Neural progenitor cell (in vitro differentiated cells): ENCODE results near the gene FOXO1. TPM values are rescaled to one million over a fixed set of nuclear protein-coding genes. Genes with fewer than 3 reads are reported as not detected.

Experiments
- DNase-seq: peaks from one replicate; pipeline ENCODE4 v3.0.0-alpha.2; 2016; ENCODE audit warnings: low spot score
- H2AFZ ChIP-seq: fragments of 200-600 bp; sonication (generic); replicated peaks from 2 replicates; pipeline ENCODE4 v1.6.1; 2016; ENCODE audit warnings: antibody characterized with exemption
- H3F3A ChIP-seq: fragments of 200-600 bp; sonication (generic); 2 replicates; pipeline ENCODE4 v1.6.1; 2016; ENCODE audit warnings: antibody characterized with exemption, low read depth
- H3K27ac ChIP-seq: fragments of 200-600 bp; sonication (generic); 2 replicates; pipeline ENCODE4 v1.5.1; 2016; ENCODE audit warnings: mild to moderate bottlenecking
- H3K27me3 ChIP-seq: fragments of 200-600 bp; sonication (generic); 2 replicates; pipeline ENCODE4 v1.6.1; 2016; ENCODE audit warnings: mild to moderate bottlenecking, moderate library complexity
- H3K36me3 ChIP-seq: fragments of 200-600 bp; sonication (generic); 2 replicates; pipeline ENCODE4 v1.5.1; 2016
- H3K4me1 ChIP-seq: fragments of 200-600 bp; sonication (generic); 2 replicates; pipeline ENCODE4 v1.6.1; 2016; ENCODE audit warnings: mixed run types
- H3K4me2 ChIP-seq: fragments of 200-600 bp; sonication (generic); 2 replicates; pipeline ENCODE4 v1.6.1; 2016
- H3K4me3 ChIP-seq: fragments of 200-600 bp; sonication (generic); 2 replicates; pipeline ENCODE4 v1.5.1; 2016
- H3K79me2 ChIP-seq: fragments of 200-600 bp; sonication (generic); 2 replicates; pipeline ENCODE4 v1.6.1; 2016; ENCODE audit warnings: low read depth
- H3K9ac ChIP-seq: fragments of 200-600 bp; sonication (generic); 2 replicates; pipeline ENCODE4 v1.6.1; 2016
- H3K9me3 ChIP-seq: fragments of 200-600 bp; sonication (generic); 2 replicates; pipeline ENCODE4 v1.5.1; 2016; ENCODE audit warnings: low read depth
- H4K20me1 ChIP-seq: fragments of 200-600 bp; sonication (generic); 2 replicates; pipeline ENCODE4 v1.6.1; 2016; ENCODE audit warnings: low read depth
- H3K27ac Mint-ChIP-seq: 3 replicates; pipeline ENCODE4 v1.8.0; 2021; ENCODE audit warnings: mixed read lengths
- H3K27me3 Mint-ChIP-seq: 2 replicates; pipeline ENCODE4 v1.8.0; 2022; ENCODE audit warnings: low read depth, mild to moderate bottlenecking, inconsistent platforms, moderate library complexity, mixed read lengths; ENCODE audit not compliant: insufficient read depth
- H3K36me3 Mint-ChIP-seq: 3 replicates; pipeline ENCODE4 v1.8.0; 2021; ENCODE audit warnings: mixed read lengths
- H3K4me1 Mint-ChIP-seq: 3 replicates; pipeline ENCODE4 v1.8.0; 2021; ENCODE audit warnings: mixed read lengths
- H3K4me3 Mint-ChIP-seq: 3 replicates; pipeline ENCODE4 v1.8.0; 2021; ENCODE audit warnings: mild to moderate bottlenecking, moderate library complexity, mixed read lengths
- H3K9me3 Mint-ChIP-seq: 3 replicates; pipeline ENCODE4 v1.8.0; 2020; ENCODE audit warnings: mixed read lengths
- EZH2 ChIP-seq: fragments of 200-600 bp; sonication (generic); IDR thresholded peaks from 2 replicates; pipeline ENCODE4 v1.6.1; 2017; ENCODE audit warnings: antibody characterized with exemption, mild to moderate bottlenecking, moderate library complexity
- EZH2phosphoT487 ChIP-seq: fragments of 200-600 bp; sonication (generic); IDR thresholded peaks from 2 replicates; pipeline ENCODE4 v1.6.1; 2017; ENCODE audit warnings: antibody characterized with exemption
- total RNA-seq: library from RNA; depleted of rRNA; stranded (reverse); fragments of >200 nt; gene quantifications from 2 replicates; pipeline ENCODE4 v1.2.3, GENCODE V29; 2015; ENCODE audit warnings: low replicate concordance
- TF ChIP-seq, protein P1 (sequence below): fragments of 200-600 bp; sonication (generic); IDR thresholded peaks from 2 replicates; pipeline ENCODE4 v1.5.1; 2017; ENCODE audit warnings: antibody characterized with exemption, mild to moderate bottlenecking

Gene FOXO1
- total RNA-seq, 1 donor from 2014 or later = 3.7 TPM

DNA sequence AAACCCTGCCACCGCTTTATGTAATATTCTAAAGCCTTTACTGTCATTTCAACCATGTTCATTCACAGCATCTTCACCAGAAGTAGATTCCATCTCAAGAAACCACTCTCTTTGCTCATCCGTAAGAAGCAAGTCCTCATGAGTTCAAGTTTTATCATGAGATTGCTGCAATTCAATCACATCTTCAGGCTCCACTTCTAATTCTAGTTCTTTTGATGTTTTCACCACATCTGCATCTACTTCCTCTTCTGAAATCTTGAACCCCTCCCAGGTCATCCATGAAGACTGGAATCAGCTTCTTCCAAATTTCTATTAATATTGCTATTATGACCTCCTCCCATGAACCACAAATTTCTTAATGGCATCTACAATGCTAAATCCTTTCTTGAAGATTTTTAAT lies 83.9 kb downstream of the FOXO1 start:
- Mint-ChIP-seq H3K27me3 (no peaks in the 10 kb centered on the region), H3K4me3 (no peak overlapping the region), H3K36me3 (peaks cover 9% of the 10 kb centered on the region), H3K27ac (no peak overlapping the region), H3K9me3 (peaks cover 22% of the 10 kb centered on the region), H3K4me1 (peaks cover 27% of the 10 kb centered on the region)
- no peaks in the 10 kb centered on the region for H3F3A ChIP-seq
- no peaks in the 10 kb centered on the region for H3K9me3 ChIP-seq
- DNase-seq = no peak
- H3K4me2 ChIP-seq = no peak overlapping the region
- H3K79me2 ChIP-seq = no peaks in the 10 kb centered on the region
- H3K9ac ChIP-seq = no peak overlapping the region
- no peak overlapping the region for H3K4me3 ChIP-seq
- no peaks in the 10 kb centered on the region for H3K36me3 ChIP-seq
- no peaks in the 10 kb centered on the region for H3K27me3 ChIP-seq
- no peak overlapping the region for H3K27ac ChIP-seq
- TF ChIP-seq, protein P1, sequence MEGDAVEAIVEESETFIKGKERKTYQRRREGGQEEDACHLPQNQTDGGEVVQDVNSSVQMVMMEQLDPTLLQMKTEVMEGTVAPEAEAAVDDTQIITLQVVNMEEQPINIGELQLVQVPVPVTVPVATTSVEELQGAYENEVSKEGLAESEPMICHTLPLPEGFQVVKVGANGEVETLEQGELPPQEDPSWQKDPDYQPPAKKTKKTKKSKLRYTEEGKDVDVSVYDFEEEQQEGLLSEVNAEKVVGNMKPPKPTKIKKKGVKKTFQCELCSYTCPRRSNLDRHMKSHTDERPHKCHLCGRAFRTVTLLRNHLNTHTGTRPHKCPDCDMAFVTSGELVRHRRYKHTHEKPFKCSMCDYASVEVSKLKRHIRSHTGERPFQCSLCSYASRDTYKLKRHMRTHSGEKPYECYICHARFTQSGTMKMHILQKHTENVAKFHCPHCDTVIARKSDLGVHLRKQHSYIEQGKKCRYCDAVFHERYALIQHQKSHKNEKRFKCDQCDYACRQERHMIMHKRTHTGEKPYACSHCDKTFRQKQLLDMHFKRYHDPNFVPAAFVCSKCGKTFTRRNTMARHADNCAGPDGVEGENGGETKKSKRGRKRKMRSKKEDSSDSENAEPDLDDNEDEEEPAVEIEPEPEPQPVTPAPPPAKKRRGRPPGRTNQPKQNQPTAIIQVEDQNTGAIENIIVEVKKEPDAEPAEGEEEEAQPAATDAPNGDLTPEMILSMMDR = no peak
- TF ChIP-seq EZH2phosphoT487 (no peak), EZH2 (no peak)
- no peaks in the 10 kb centered on the region for H4K20me1 ChIP-seq
- no peak overlapping the region for H2AFZ ChIP-seq
- peaks cover 11% of the 10 kb centered on the region for H3K4me1 ChIP-seq

DNA sequence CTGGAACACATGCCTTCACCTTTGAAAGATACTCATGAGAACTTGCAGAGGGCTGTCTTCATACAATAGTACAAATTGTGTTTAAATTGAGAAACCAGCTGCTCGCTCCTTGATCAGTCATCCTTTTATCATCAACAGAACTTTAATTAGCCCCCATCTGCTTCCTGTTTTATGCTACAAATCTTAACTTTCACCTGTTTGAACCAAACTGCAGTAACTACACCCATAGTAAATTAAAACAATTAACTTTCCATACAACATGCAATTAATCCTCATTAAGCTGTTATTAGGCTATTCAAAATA lies 85.2 kb downstream of the FOXO1 start:
- H3K4me1 ChIP-seq = peaks cover 5% of the 10 kb centered on the region
- no peak overlapping the region for H3K27ac ChIP-seq
- no peak overlapping the region for H2AFZ ChIP-seq
- no peaks in the 10 kb centered on the region for H3K36me3 ChIP-seq
- Mint-ChIP-seq H3K4me1 (peaks cover 18% of the 10 kb centered on the region), H3K27me3 (no peaks in the 10 kb centered on the region), H3K27ac (no peak overlapping the region), H3K9me3 (peaks cover 22% of the 10 kb centered on the region), H3K4me3 (no peak overlapping the region), H3K36me3 (peaks cover 9% of the 10 kb centered on the region)
- no peaks in the 10 kb centered on the region for H3K79me2 ChIP-seq
- no peak overlapping the region for H3K4me2 ChIP-seq
- no peaks in the 10 kb centered on the region for H3K27me3 ChIP-seq
- no peaks in the 10 kb centered on the region for H3F3A ChIP-seq
- H3K9me3 ChIP-seq = no peaks in the 10 kb centered on the region
- TF ChIP-seq, protein P1 = no peak
- no peak overlapping the region for H3K4me3 ChIP-seq
- H3K9ac ChIP-seq = no peak overlapping the region
- no peak for DNase-seq
- H4K20me1 ChIP-seq = no peaks in the 10 kb centered on the region

DNA sequence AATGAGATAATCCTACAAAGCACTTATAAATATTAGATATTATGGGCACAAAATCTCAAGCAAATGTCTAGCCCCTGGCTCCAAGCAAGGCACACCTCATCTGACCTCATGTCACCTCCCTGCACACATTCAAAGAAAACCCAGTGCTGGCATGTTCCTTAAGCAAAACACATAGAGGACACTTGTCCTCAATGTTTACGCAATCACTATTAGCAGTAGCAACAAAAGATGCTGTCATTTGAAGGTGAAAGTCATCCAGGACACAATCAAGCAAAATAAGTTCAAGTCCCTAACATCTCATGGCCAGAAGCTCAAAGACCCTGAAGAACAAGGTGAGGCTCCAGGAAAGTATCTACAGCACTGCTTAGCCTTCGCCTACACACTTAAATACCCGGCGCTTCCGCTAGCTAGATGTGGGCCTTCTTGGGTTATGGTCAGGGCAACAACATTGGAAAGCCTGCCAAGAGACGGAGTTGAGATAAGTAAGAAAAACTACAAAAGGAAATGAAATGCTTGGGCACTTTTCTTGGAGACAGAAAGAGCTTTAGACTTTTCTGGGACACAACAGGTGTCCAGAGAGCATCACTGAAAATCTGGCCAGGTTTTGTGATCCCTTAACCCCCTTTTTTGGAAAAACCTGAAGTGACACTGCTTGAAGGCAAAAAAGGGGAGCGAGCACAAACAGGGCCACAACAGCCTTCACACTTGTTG lies 85.7 kb downstream of the FOXO1 start:
- no peak overlapping the region for H3K9ac ChIP-seq
- H3K36me3 ChIP-seq = no peaks in the 10 kb centered on the region
- H3F3A ChIP-seq = no peaks in the 10 kb centered on the region
- no peaks in the 10 kb centered on the region for H4K20me1 ChIP-seq
- Mint-ChIP-seq H3K27me3 (no peaks in the 10 kb centered on the region), H3K9me3 (peaks cover 22% of the 10 kb centered on the region), H3K27ac (no peak overlapping the region), H3K36me3 (peaks cover 9% of the 10 kb centered on the region), H3K4me1 (peaks cover 13% of the 10 kb centered on the region), H3K4me3 (no peak overlapping the region)
- no peak overlapping the region for H3K4me3 ChIP-seq
- no peak overlapping the region for H3K4me2 ChIP-seq
- no peaks in the 10 kb centered on the region for H3K4me1 ChIP-seq
- DNase-seq = no peak
- no peak overlapping the region for H3K27ac ChIP-seq
- no peaks in the 10 kb centered on the region for H3K27me3 ChIP-seq
- TF ChIP-seq EZH2phosphoT487 (no peak), EZH2 (no peak)
- TF ChIP-seq, protein P1 = no peak
- H2AFZ ChIP-seq = no peak overlapping the region
- no peaks in the 10 kb centered on the region for H3K79me2 ChIP-seq
- no peaks in the 10 kb centered on the region for H3K9me3 ChIP-seq
